Activated CD8-positive, alpha-beta T cell treated with anti-CD3 and anti-CD28 coated beads for 36 hours (primary cell): ENCODE results near the gene FANCE. TPM values are rescaled to one million over a fixed set of nuclear protein-coding genes. Genes with fewer than 3 reads are reported as not detected.

Experiments
- ATAC-seq: fragments of 200-7000 bp; cut with Tn5 transposase; one replicate; pipeline ENCODE4 v1.10.0; 2021; ENCODE audit warnings: mild to moderate bottlenecking, moderate library complexity
- CTCF ChIA-PET: fragments of 350-600 bp; sonication (Branson Sonifier 250); formaldehyde crosslinking; loops from one replicate; lab custom pipeline; 2021; ENCODE audit warnings: antibody characterized with exemption; lab: Charles Lee
- POLR2A ChIA-PET: fragments of 350-600 bp; sonication (Branson Sonifier 250); formaldehyde crosslinking; loops from one replicate; lab custom pipeline; 2021; ENCODE audit warnings: antibody characterized with exemption; lab: Charles Lee
- DNase-seq: peaks from one replicate; pipeline ENCODE4 v3.0.0-alpha.2; 2020
- H3K27ac Mint-ChIP-seq: one replicate; pipeline ENCODE4 v1.8.0; 2021; ENCODE audit warnings: mild to moderate bottlenecking, mixed read lengths
- H3K27me3 Mint-ChIP-seq: one replicate; pipeline ENCODE4 v1.8.0; 2021; ENCODE audit warnings: mixed read lengths
- H3K36me3 Mint-ChIP-seq: one replicate; pipeline ENCODE4 v1.8.0; 2021; ENCODE audit warnings: low read depth, mixed read lengths
- H3K4me1 Mint-ChIP-seq: one replicate; pipeline ENCODE4 v1.8.0; 2021; ENCODE audit warnings: low read depth, mixed read lengths
- H3K4me3 Mint-ChIP-seq: one replicate; pipeline ENCODE4 v1.8.0; 2021; ENCODE audit warnings: mild to moderate bottlenecking, moderate library complexity, mixed read lengths
- H3K9me3 Mint-ChIP-seq: one replicate; pipeline ENCODE4 v1.8.0; 2021; ENCODE audit warnings: mixed read lengths
- intact Hi-C: fragments of 100-400 bp; cut with micrococcal nuclease; formaldehyde crosslinking; loops from one replicate; pipeline ENCODE4 v1.10.0; 2022
- total RNA-seq, 2 experiments: library from RNA; stranded (reverse); gene quantifications; one replicate each; pipeline ENCODE4 v1.2.3, GENCODE V29; 2021
- TF ChIP-seq, protein P1 (sequence below): fragments of 200-600 bp; IDR thresholded peaks from one replicate; pipeline ENCODE4 v1.8.0; 2022; ENCODE audit warnings: antibody characterized with exemption, mild to moderate bottlenecking

The FANCE gene
- total RNA-seq, 2 experiments from 2014 or later = 18.8 to 19.4 TPM

GRCh38 chr6:35492974-35493284 is 40.8 kb downstream of the FANCE start:
- ChIA-PET CTCF (interaction anchor here (1.0 to 1.2 kb wide), 2 partner anchors 11 to 59 kb away, joined by 3 to 4 read pairs; no protein-coding TSS in a partner anchor), POLR2A (interaction anchor here (24.5 kb wide), 1 partner anchor 21 kb away, joined by 327 read pairs; the partner anchor contains the start of gene RPL10A)
- H3K4me1 Mint-ChIP-seq = peaks cover 12% of the 10 kb centered on the region
- TF ChIP-seq, protein P1, sequence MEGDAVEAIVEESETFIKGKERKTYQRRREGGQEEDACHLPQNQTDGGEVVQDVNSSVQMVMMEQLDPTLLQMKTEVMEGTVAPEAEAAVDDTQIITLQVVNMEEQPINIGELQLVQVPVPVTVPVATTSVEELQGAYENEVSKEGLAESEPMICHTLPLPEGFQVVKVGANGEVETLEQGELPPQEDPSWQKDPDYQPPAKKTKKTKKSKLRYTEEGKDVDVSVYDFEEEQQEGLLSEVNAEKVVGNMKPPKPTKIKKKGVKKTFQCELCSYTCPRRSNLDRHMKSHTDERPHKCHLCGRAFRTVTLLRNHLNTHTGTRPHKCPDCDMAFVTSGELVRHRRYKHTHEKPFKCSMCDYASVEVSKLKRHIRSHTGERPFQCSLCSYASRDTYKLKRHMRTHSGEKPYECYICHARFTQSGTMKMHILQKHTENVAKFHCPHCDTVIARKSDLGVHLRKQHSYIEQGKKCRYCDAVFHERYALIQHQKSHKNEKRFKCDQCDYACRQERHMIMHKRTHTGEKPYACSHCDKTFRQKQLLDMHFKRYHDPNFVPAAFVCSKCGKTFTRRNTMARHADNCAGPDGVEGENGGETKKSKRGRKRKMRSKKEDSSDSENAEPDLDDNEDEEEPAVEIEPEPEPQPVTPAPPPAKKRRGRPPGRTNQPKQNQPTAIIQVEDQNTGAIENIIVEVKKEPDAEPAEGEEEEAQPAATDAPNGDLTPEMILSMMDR = no peak
- no peaks in the 10 kb centered on the region for H3K27me3 Mint-ChIP-seq
- no peaks in the 10 kb centered on the region for H3K36me3 Mint-ChIP-seq
- no peak for DNase-seq
- intact Hi-C loops = no loop called here
- H3K27ac Mint-ChIP-seq = no peak overlapping the region
- H3K4me3 Mint-ChIP-seq = no peak overlapping the region
- no peaks in the 10 kb centered on the region for H3K9me3 Mint-ChIP-seq
- ATAC-seq = no peak

GRCh38 chr6:35493307-35493983 is 41.3 kb downstream of the FANCE start:
- TF ChIP-seq, protein P1 = no peak
- intact Hi-C loops = no loop called here
- Mint-ChIP-seq H3K27ac (no peak overlapping the region), H3K9me3 (no peaks in the 10 kb centered on the region), H3K4me1 (peaks cover 10% of the 10 kb centered on the region), H3K36me3 (no peaks in the 10 kb centered on the region), H3K27me3 (peaks cover 1% of the 10 kb centered on the region), H3K4me3 (no peak overlapping the region)
- ATAC-seq = no peak
- CTCF ChIA-PET = interaction anchor here (1.0 to 1.2 kb wide), 2 partner anchors 12 to 59 kb away, joined by 3 to 4 read pairs; no protein-coding TSS in a partner anchor
- no peak for DNase-seq
- POLR2A ChIA-PET = interaction anchor here (24.5 kb wide), 1 partner anchor 22 kb away, joined by 327 read pairs; the partner anchor contains the start of gene RPL10A

DNA sequence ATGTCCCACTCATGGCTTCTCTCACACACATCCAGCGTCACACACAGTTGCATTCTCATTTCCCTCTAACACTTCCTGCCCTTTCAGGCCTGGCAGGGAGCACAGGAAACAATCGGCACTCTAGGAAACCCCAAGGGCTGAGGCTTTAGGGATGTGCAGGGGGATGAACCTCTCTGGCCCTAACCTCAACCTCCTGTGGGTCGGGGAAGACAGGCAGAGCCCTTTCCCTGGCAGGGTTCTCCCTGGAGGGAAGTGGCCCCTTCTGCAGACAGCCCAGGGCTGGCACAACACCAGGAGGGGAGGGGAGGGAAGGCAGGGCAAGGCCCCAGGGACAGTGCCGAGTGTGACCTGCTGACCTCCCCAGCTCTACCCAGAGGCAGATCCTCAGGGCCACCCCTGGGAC is 42.0 kb downstream of the FANCE start:
- ChIA-PET POLR2A (interaction anchor here (1.4 to 24.5 kb wide), 2 partner anchors 13 to 22 kb away, joined by 5 to 327 read pairs; partner anchors contain the start of gene RPL10A), CTCF (no interaction called here)
- Mint-ChIP-seq H3K4me3 (no peak overlapping the region), H3K9me3 (no peaks in the 10 kb centered on the region), H3K27ac (no peak overlapping the region), H3K4me1 (peaks cover 14% of the 10 kb centered on the region), H3K36me3 (no peaks in the 10 kb centered on the region), H3K27me3 (peaks cover 6% of the 10 kb centered on the region)
- ATAC-seq (no peak), DNase-seq (no peak)
- TF ChIP-seq, protein P1 = no peak
- intact Hi-C loops = no loop called here

- intact Hi-C loops = no loop called here
- peaks cover 6% of the 10 kb centered on the region for H3K27me3 Mint-ChIP-seq
- POLR2A ChIA-PET = interaction anchor here (1.0 to 24.5 kb wide), 3 partner anchors 11 to 24 kb away, joined by 5 to 327 read pairs (median 5); partner anchors contain the start of gene RPL10A
- H3K4me1 Mint-ChIP-seq = peaks cover 14% of the 10 kb centered on the region
- H3K27ac Mint-ChIP-seq = no peak overlapping the region
- TF ChIP-seq, protein P1 = no peak
- ATAC-seq (no peak), DNase-seq (no peak)
- H3K36me3 Mint-ChIP-seq = no peaks in the 10 kb centered on the region
- CTCF ChIA-PET = no interaction called here
- peak overlapping the region; percentile 59 for H3K4me3 Mint-ChIP-seq
- no peaks in the 10 kb centered on the region for H3K9me3 Mint-ChIP-seq
These were observed 43.3 kb downstream of the FANCE start for GRCh38 chr6:35495258-35496035.
